ENCODE measurements around the gene CYP24A1. TPM values are rescaled to one million over a fixed set of nuclear protein-coding genes. Genes with fewer than 3 reads are reported as not detected.

Gene CYP24A1
- total and polyA plus RNA-seq, 2 donors (not counting 1 experiment from before 2014, with no cell fraction given): not detected

- Mint-ChIP-seq H3K4me3 (no peak overlapping the region), H3K27me3 (peaks cover 84% of the 10 kb centered on the region), H3K27ac (no peak overlapping the region), H3K4me1 (peaks cover 17% of the 10 kb centered on the region), H3K9me3 (ENCODE audit: insufficient read depth) (no peaks in the 10 kb centered on the region)
- intact Hi-C loops (cut with micrococcal nuclease): no loop called here
- Histone ChIP-seq H3K4me2 (replicated peaks; ENCODE audit: low read depth, low read length, poor library complexity, severe bottlenecking) (no peak overlapping the region), H3K27ac (ENCODE audit: low read length in 2 of 2) (no peak overlapping the region), H3K9ac (ENCODE audit: low read length) (no peak overlapping the region), H3K4me1 (ENCODE audit: control insufficient read depth in 2 of 2, insufficient read depth in 2 of 2, low read length in 2 of 2) (peaks cover 5 to 14% of the 10 kb centered on the region in 2 donors), H2AFZ (ENCODE audit: insufficient read depth, low read depth, low read length, poor library complexity, severe bottlenecking) (no peak overlapping the region), H3K27me3 (replicated peaks in 1 of 4; ENCODE audit: control extremely low read depth in 1 of 4, control insufficient read depth in 3 of 4, insufficient read depth in 4 of 4, low read length in 3 of 4) (peaks cover 0 to 41% (median 24%) of the 10 kb centered on the region in 4 experiments), H3K4me3 (ENCODE audit: control extremely low read depth in 1 of 5, extremely low read depth in 1 of 5, insufficient read depth in 1 of 5, low read depth in 2 of 5, low read length in 4 of 5) (no peak overlapping the region), H3K36me3 (replicated peaks in 1 of 2; ENCODE audit: control extremely low read depth in 1 of 2, control insufficient read depth in 1 of 2, extremely low read depth in 1 of 2, insufficient read depth in 2 of 2, low read length in 1 of 2) (no peaks in the 10 kb centered on the region), H3K9me3 (ENCODE audit: control extremely low read depth in 1 of 3, control insufficient read depth in 2 of 3, insufficient read depth in 1 of 3, low read length in 2 of 3) (peaks cover 0 to 4% (median 0%) of the 10 kb centered on the region in 3 donors), H3K79me2 (ENCODE audit: control insufficient read depth, insufficient read depth, low read length) (no peaks in the 10 kb centered on the region), H4K20me1 (ENCODE audit: control insufficient read depth, insufficient read depth, low read length, poor library complexity, severe bottlenecking) (no peaks in the 10 kb centered on the region)
- no peak for DNase-seq
- no peak for ATAC-seq (ENCODE audit: low read depth)
- ChIA-PET CTCF (no interaction called here), POLR2A (no interaction called here)
- TF ChIP-seq EZH2 (IDR thresholded peaks at IDR 0.05; ENCODE audit: borderline replicate concordance, insufficient read depth, low read depth, low read length, poor library complexity, severe bottlenecking) (no peak), CTCF (IDR thresholded peaks at IDR 0.05) (no peak)
- 24% methylated on average over 12 of the region's 12 CpGs for WGBS (ENCODE audit: insufficient coverage)
These were observed 1.3 kb downstream of the CYP24A1 start for GRCh38 chr20:54172532-54172855.

- ATAC-seq (ENCODE audit: low read depth) (no peak), DNase-seq (no peak)
- Histone ChIP-seq H3K9me3 (ENCODE audit: control extremely low read depth in 1 of 3, control insufficient read depth in 2 of 3, insufficient read depth in 1 of 3, low read length in 2 of 3) (peaks cover 0 to 4% (median 0%) of the 10 kb centered on the region in 3 donors), H3K4me3 (ENCODE audit: control extremely low read depth in 1 of 5, extremely low read depth in 1 of 5, insufficient read depth in 1 of 5, low read depth in 2 of 5, low read length in 4 of 5) (no peak overlapping the region), H3K27me3 (replicated peaks in 1 of 4; ENCODE audit: control extremely low read depth in 1 of 4, control insufficient read depth in 3 of 4, insufficient read depth in 4 of 4, low read length in 3 of 4) (peaks cover 0 to 41% (median 24%) of the 10 kb centered on the region in 4 experiments), H3K4me2 (replicated peaks; ENCODE audit: low read depth, low read length, poor library complexity, severe bottlenecking) (no peak overlapping the region), H2AFZ (ENCODE audit: insufficient read depth, low read depth, low read length, poor library complexity, severe bottlenecking) (no peak overlapping the region), H4K20me1 (ENCODE audit: control insufficient read depth, insufficient read depth, low read length, poor library complexity, severe bottlenecking) (no peaks in the 10 kb centered on the region), H3K36me3 (replicated peaks in 1 of 2; ENCODE audit: control extremely low read depth in 1 of 2, control insufficient read depth in 1 of 2, extremely low read depth in 1 of 2, insufficient read depth in 2 of 2, low read length in 1 of 2) (no peaks in the 10 kb centered on the region), H3K9ac (ENCODE audit: low read length) (no peak overlapping the region), H3K27ac (ENCODE audit: low read length in 2 of 2) (no peak overlapping the region), H3K79me2 (ENCODE audit: control insufficient read depth, insufficient read depth, low read length) (no peaks in the 10 kb centered on the region), H3K4me1 (ENCODE audit: control insufficient read depth in 2 of 2, insufficient read depth in 2 of 2, low read length in 2 of 2) (peaks cover 5 to 14% of the 10 kb centered on the region in 2 donors)
- no peaks in the 10 kb centered on the region for H3K9me3 Mint-ChIP-seq (ENCODE audit: insufficient read depth)
- no peak overlapping the region for H3K4me3 Mint-ChIP-seq
- intact Hi-C loops (cut with micrococcal nuclease): no loop called here
- peaks cover 81% of the 10 kb centered on the region for H3K27me3 Mint-ChIP-seq
- CTCF ChIA-PET: interaction anchor here (1.1 to 1.2 kb wide), 2 partner anchors 65 to 1014 kb away, joined by 3 to 4 read pairs; no protein-coding TSS in a partner anchor
- WGBS (ENCODE audit: insufficient coverage): 64% methylated on average over 2 of the region's 3 CpGs
- TF ChIP-seq CTCF (IDR thresholded peaks at IDR 0.05) (no peak), EZH2 (IDR thresholded peaks at IDR 0.05; ENCODE audit: borderline replicate concordance, insufficient read depth, low read depth, low read length, poor library complexity, severe bottlenecking) (no peak)
- no peak overlapping the region for H3K27ac Mint-ChIP-seq
- POLR2A ChIA-PET: no interaction called here
- peaks cover 17% of the 10 kb centered on the region for H3K4me1 Mint-ChIP-seq
These were observed 2.8 kb downstream of the CYP24A1 start for GRCh38 chr20:54170963-54171362.

All from B cell (primary cell).